NCI-H1436 (cell line): ENCODE measurements around the gene SUMO3.
A peak's percentile ranks its signal among the peaks of the same experiment; 100 is the strongest.
"Not testable (repeated sequence)": the region's sequence is repeated elsewhere in the genome, so short reads cannot be mapped to it uniquely, and the experiment has no call there.

Experiments
- DNase-seq: peaks from one replicate; lab custom pipeline; 2025; lab: John Stamatoyannopoulos, UW

SUMO3 gene

GRCh38 chr21:44846485-44847260 lies 28.8 kb upstream of the SUMO3 start:
- no peak for DNase-seq

DNA sequence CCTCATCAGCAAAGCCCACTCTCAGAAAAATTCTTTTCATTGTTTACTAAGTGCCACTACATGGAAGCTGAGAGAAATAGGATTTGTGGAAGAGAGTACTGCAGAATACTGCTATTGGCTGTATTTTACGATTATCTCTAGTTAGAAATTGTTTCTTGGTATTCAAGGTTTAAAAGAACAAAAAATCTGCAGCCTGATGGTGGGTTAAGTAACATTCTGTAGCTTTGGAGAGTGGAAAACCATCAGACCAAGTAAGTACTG lies 28.3 kb upstream of the SUMO3 start:
- DNase-seq, result no peak

DNA sequence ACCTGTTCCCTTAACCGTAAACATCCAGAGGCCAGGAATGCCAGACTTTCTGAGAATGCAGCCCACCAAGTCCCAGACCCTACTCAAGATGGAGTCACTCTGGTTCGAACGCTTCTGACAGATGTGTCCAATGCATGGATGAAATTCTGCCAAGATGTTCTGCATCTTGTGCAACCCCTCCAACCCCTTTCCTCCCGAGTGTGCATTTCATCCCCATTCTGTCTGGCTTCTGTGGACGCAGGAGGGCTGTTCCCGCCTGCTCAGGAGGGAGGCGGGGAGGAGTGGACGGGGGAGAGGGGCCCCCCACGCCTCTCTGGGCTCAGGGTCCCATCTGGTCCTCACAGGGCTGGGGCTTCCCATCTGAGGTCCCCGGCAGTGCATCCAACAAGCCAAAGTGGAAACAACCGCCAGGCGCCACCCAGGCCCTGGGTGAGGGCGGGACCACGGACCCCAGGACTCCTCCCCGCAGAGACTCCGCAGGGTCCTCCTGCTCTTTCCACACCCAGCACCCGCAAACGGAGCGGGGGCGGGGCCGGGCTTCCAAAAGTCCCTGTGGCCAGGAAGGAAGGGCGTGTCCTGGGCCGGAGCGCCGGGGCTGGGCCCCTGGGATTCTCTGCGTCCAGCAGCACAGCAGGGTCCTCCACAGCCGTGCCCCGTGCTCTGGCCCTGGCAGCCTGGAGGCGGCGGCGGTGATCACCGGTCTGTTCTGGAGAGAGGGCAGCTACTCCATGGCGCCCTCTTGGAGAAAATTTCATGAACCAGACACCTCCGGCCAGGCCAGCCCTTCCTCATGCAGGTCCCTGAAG lies 27.8 kb upstream of the SUMO3 start:
- peak; percentile 49 for DNase-seq

- DNase-seq, result no peak
Measured at GRCh38 chr21:44844256-44844655, 26.4 kb upstream of the SUMO3 start.

GRCh38 chr21:44842721-44843445 lies 25.0 kb upstream of the SUMO3 start:
- DNase-seq, result no peak

- no peak for DNase-seq
Measured at GRCh38 chr21:44842087-44842486, 24.2 kb upstream of the SUMO3 start.

DNA sequence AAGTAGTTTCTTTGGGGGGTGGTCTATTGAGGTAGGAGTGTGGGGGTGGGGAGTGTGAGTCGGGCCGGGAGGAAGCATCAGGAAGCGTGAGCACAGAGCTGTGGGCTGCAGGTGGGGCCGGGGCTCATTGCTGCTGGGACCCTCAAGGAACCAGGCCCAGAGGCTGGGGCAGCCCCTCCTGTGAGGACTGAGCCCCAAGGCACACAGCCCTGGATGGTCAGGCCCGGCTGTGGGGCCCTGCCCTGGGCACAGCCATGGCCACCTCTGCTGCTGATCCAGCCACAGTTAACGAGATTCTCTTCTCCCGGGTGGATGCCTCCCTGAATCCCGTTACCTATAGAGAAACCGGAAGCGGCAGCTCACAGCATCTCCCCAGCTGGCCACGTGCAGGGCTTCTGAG lies 22.9 kb upstream of the SUMO3 start:
- DNase-seq, result no peak

DNA sequence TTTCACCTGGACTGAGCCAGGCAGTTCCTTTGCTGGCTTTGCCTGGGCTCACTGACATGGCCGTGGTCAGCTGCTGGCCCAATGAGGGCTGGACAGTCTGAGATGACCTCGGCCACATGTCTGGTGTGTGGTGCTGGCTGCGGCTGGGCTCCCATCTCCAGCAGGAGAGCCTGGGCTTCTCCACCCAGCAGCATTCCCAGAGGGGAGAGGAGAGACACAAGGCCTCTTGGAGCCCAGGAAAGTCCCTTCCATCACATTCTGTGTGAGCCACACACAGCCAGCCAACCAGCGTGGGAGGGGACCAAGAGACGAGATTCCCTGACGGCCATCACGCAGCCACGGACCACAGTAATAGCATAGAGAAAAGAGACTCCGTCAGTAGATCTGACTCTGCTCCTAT lies 21.1 kb upstream of the SUMO3 start:
- no peak for DNase-seq

- DNase-seq, result no peak
Measured at GRCh38 chr21:44838039-44838895, 20.4 kb upstream of the SUMO3 start.

DNA sequence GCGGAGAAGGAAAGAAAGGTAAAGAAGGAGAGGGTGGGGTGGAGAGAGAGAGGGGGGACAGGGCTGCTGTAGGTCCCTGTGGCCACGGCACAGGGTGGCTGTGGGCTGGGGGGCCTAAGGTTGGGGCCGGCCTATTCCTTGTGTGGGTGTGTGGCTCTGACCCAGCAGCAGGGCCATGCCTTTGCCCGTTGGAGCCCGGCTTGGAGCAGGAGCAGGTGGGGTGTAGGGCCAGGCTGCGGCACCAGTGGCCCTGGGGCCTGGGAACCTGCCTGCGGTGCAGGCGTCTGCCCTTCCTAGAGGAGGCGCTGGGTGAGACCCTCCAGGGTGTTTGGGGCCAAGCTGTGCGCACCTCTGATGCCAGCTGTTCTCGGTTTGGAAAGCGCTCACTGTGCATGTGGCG lies 19.7 kb upstream of the SUMO3 start:
- DNase-seq, result no peak

DNA sequence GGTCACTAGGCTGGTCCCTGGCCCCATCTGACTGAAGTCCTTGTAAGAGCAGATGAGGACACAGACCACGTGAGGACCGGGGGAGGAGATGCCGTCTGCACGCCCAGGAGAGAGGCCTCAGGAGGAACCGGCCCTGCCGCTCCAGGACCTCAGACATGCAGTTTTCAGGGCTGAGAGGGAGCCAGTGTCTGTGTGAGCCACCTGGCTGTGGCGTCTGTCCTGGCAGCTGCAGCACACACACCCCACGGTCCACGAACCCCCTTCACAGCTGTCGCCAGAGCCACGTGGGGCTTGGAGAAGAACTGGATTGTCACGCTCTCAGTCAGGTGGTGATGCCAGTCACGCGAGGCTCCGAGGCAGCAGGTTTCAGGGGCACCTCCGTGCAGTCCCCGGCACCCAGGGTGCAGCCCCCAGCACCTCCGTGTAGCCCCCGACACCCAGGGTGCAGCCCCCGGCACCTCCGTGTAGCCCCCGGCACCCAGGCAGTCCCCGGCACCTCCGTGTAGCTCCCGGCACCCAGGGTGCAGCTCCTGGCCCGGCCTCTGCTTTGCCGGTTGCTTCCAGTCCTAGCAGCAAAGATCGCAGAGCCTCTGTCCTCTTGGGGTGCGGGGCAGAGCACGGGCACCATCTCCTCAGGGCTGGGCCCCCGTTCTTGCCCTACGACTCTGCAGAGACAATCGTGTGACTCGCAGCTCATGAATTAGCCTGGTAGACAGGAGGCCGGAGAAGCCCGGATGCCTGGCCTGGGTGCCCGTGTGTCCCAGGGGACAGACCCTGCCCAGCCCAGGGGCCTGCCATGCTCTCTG lies 19.0 kb upstream of the SUMO3 start:
- DNase-seq, result no peak

- no peak for DNase-seq
Measured at GRCh38 chr21:44836349-44836665, 18.4 kb upstream of the SUMO3 start.

DNA sequence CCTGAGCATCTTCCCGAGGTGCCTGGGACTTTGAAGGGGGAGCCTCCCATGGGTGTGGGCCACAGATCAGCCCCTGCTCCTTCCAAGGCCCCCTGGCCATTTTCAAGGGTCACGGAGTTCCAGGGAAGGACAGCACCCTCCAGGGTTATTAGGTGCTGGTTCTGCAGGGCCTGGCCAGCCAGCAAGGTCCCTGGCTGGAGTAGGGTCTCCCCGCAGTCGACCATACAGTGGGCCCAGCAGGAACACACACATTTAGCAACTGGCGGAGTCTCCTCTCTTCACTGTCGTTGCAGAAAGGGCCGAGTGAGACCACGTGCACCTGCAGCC lies 17.7 kb upstream of the SUMO3 start:
- no peak for DNase-seq

DNA sequence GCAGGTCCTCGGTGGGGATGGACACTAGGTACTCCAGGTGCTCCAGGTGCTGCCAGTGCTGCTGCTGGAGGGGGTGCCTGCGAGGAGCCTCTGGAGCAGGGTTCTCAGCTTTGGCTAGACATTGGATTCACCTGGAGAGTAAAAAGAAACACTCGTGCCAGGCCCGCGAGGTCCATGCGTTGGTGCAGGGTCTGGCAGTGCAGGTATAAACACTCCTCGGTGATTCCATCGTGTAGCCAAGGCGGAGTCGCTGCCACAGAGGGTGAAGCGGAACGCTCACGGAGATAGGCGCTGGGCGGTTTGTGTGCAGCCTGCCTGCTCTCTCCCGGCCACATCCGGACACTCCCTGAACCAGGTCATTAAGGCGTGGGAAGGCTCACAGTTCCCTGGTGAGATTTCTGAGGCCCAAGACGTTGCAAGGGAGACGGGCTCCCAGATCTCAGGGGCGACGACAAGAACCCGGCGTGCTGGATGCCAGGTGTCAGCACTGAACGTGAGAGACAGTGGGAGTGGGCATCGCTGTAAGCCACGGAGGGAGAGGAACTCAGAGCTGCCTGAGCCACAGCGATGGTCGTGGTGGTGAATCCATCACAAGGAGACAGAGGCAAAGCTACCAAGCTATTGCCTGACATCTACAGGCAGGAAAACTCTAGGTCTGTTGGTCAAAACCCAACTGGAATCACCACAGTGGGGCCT lies 17.2 kb upstream of the SUMO3 start:
- no peak for DNase-seq

DNA sequence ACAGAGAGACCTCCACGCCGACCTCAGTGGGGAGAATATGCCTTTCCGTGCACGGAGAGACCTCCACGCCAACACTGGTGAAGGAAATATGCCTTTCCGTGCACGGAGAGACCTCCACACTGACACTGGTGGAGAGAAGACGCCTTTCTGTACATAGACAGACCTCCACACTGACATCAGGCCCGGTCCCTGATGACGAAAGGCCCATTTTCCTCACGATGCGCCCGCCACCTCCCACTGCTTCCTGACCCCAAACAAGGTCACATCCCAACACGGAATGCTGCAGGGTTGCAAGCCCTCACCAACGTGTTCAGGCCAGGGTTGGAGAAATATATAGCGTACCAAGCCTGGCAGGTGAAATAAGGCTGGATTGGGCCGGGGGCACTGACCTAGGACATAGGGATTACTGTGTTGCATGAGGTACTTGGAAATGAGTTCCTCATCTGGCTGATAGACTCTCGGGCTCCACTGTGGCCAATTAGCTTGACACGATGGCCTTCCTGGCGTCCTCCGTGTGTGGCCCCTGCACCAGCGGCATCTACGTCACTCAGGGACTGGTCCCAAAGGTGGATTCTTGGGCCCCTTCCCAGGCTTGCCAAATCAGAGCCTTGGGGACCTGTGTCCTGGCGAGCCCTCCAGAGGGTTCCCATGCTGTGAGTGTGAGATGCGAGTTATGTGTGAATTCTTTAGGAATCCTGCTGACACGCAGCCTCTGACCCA lies 16.5 kb upstream of the SUMO3 start:
- no peak for DNase-seq

GRCh38 chr21:44833663-44834062 lies 15.8 kb upstream of the SUMO3 start:
- DNase-seq, result no peak

DNA sequence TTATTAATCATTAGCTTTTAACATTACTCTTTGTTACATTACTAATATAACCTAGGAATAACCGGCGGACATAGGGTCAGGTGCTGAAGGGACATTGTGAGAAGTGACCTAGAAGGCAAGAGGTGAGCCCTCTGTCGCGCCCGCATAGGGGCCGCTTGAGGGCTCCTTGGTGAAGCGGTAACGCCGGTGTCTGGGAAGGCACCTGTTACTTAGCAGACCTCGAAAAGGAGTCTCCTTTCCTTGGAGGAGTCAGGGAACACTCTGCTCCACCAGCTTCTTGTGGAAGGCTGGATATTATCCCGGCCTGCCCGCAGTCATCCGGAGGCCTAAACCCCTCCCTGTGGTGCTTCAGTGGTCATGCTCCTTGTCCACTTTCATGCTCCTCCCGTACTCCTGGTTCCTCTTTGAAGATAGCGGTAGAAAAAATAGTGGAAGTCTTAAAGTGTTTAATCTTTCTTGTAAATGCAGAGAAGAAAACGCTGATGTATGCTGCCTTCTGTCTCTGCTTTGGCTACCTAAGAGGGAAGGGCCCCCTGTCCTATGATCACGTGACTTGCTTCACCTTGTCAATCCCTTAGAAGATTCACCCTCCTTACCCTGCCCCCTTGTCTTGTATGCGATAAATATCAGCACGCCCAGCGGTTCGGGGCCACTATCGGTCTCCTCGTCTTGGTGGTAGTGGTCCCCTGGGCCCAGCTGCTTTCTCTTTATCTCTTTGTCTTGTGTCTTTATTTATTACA lies 14.8 kb upstream of the SUMO3 start:
- not testable (repeated sequence) for DNase-seq

- no peak for DNase-seq
Measured at GRCh38 chr21:44831227-44831860, 13.5 kb upstream of the SUMO3 start.

GRCh38 chr21:44829507-44830092 lies 11.7 kb upstream of the SUMO3 start:
- no peak for DNase-seq
